ENCODE data around the gene CAMK1. TPM values are rescaled to one million over a fixed set of nuclear protein-coding genes. Genes with fewer than 3 reads are reported as not detected.

The CAMK1 gene
- total RNA-seq, 1 donor from 2014 or later: 19.3 TPM

DNA sequence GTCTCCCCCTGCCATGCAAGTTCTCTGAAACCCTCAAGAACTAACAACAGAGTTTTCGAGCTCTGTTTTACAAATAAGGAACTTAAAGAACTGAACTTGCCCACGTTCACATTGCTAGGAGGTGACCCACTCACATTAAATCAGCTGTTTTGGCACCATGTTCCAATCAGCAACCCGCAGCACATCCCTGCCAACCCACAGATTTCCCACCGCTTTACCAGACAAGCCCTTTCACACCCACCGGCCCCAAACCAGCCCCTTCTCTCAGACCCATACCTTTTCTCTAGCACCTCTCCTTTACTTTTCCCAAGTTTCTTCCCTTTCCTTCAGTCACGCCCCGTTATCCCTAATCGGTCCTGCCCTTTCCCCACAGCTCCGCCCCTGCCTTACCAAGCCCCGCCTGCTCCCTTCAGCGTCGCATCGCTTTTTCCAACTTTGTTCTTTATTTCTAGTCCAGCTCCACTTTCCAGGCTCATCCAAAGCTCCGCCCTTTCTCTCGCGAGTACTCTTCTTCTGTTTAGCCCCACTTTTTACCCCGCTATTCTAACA is 39.0 kb downstream of the CAMK1 start:
- no peaks in the 10 kb centered on the region for H3K9me3 Mint-ChIP-seq (ENCODE audit: low read depth)
- H3K27ac Mint-ChIP-seq (ENCODE audit: unreplicated experiment): peak overlapping the region; percentile 95
- peaks cover 28% of the 10 kb centered on the region for H3K4me1 Mint-ChIP-seq (ENCODE audit: low read depth)
- no peak for DNase-seq (ENCODE audit: low spot score)
- peaks cover 8% of the 10 kb centered on the region for H3K27me3 Mint-ChIP-seq (ENCODE audit: low read depth)
- H3K36me3 Mint-ChIP-seq (ENCODE audit: low read depth): peaks cover 4% of the 10 kb centered on the region
- H3K4me3 Mint-ChIP-seq (ENCODE audit: unreplicated experiment): peak overlapping the region; percentile 87
- TF ChIP-seq CTCF (IDR thresholded peaks at IDR 0.05): no peak

DNA sequence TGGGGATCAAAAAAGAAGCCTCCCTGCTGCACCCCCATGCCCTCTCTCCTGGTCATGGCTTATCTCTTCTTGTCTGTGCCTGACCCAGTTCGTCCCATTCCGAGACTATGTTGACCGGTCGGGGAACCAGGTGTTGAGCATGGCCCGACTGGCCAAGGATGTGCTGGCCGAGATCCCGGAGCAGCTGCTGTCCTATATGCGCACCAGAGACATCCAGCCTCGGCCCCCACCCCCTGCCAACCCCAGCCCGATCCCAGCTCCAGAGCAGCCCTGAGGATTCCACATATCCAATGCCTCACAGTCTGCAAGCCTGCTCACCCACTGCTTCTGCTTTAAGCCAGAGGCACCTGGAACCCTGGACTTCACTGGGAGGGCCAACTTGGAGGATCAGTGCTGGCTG is 40.3 kb downstream of the CAMK1 start:
- H3K4me1 Mint-ChIP-seq (ENCODE audit: low read depth): peaks cover 28% of the 10 kb centered on the region
- no peaks in the 10 kb centered on the region for H3K36me3 Mint-ChIP-seq (ENCODE audit: low read depth)
- H3K27ac Mint-ChIP-seq (ENCODE audit: unreplicated experiment): no peak overlapping the region
- TF ChIP-seq CTCF (IDR thresholded peaks at IDR 0.05): no peak
- peaks cover 11% of the 10 kb centered on the region for H3K27me3 Mint-ChIP-seq (ENCODE audit: low read depth)
- no peak for DNase-seq (ENCODE audit: low spot score)
- H3K4me3 Mint-ChIP-seq (ENCODE audit: unreplicated experiment): no peak overlapping the region
- H3K9me3 Mint-ChIP-seq (ENCODE audit: low read depth): no peaks in the 10 kb centered on the region

DNA sequence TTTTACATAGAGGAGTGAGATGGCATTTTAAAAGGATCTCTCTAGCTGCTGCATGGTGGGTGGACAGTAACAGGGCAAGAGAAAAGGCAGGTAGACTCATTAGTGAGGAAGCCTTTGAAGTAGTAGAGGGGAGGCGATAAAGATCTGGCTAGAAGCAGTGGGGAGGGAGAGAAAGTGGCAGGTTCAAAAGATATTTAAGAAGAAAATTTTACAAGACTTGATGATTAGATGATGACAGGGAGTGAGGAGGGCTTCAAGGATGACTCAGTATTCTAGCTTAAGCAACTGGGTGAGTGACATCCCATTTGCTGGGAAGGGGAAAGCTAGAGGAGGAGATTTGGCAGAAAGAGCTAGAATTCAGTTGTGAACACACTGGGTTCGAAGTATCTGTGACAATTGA is 42.0 kb downstream of the CAMK1 start:
- TF ChIP-seq CTCF (IDR thresholded peaks at IDR 0.05): no peak
- Mint-ChIP-seq H3K4me3 (ENCODE audit: unreplicated experiment) (no peak overlapping the region), H3K4me1 (ENCODE audit: low read depth) (peaks cover 14% of the 10 kb centered on the region), H3K27ac (ENCODE audit: unreplicated experiment) (no peak overlapping the region), H3K36me3 (ENCODE audit: low read depth) (no peaks in the 10 kb centered on the region), H3K27me3 (ENCODE audit: low read depth) (peaks cover 18% of the 10 kb centered on the region), H3K9me3 (ENCODE audit: low read depth) (no peaks in the 10 kb centered on the region)
- DNase-seq (ENCODE audit: low spot score): no peak

DNA sequence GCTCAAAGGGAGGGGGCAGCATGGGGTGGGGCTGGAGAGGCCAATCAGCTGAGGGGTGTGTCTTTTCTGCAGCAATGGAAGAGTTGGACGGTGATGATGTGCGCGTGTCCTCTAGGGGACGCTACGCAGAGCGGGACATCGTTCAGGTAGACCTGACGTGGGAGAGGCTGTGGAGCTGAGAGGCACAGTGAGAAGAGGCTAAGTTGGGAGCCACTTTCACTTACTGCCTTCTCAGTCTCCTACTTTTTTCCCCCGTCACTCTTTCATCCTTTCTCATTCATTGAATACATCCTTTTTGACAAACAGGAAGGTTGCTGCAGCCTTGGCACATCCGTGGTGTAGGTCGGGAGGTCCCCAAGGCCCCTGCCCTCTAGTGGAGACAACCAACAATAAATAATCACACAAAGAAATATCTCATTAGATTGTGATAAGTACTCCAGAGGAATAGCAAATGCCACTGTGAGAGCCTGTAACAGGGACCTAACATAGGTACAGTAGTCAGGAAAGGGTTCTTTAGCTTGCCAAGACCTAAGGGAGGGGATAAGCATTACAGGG is 42.6 kb downstream of the CAMK1 start:
- TF ChIP-seq CTCF (IDR thresholded peaks at IDR 0.05): peak; percentile 40
- H3K27ac Mint-ChIP-seq (ENCODE audit: unreplicated experiment): no peak overlapping the region

GRCh38 chr3:9725775-9726515 is 43.8 kb downstream of the CAMK1 start:
- no peaks in the 10 kb centered on the region for H3K36me3 Mint-ChIP-seq (ENCODE audit: low read depth)
- H3K27ac Mint-ChIP-seq (ENCODE audit: unreplicated experiment): no peak overlapping the region
- no peak overlapping the region for H3K4me3 Mint-ChIP-seq (ENCODE audit: unreplicated experiment)
- no peak for TF ChIP-seq CTCF (IDR thresholded peaks at IDR 0.05)
- DNase-seq (ENCODE audit: low spot score): no peak
- no peaks in the 10 kb centered on the region for H3K9me3 Mint-ChIP-seq (ENCODE audit: low read depth)
- H3K27me3 Mint-ChIP-seq (ENCODE audit: low read depth): peaks cover 31% of the 10 kb centered on the region
- peaks cover 9% of the 10 kb centered on the region for H3K4me1 Mint-ChIP-seq (ENCODE audit: low read depth)

More for the DNA sequence above, 42.6 kb downstream of the CAMK1 start:
- Mint-ChIP-seq H3K4me3 (ENCODE audit: unreplicated experiment) (no peak overlapping the region), H3K27me3 (ENCODE audit: low read depth) (peaks cover 24% of the 10 kb centered on the region), H3K36me3 (ENCODE audit: low read depth) (no peaks in the 10 kb centered on the region), H3K9me3 (ENCODE audit: low read depth) (no peaks in the 10 kb centered on the region), H3K4me1 (ENCODE audit: low read depth) (peaks cover 9% of the 10 kb centered on the region)
- DNase-seq (ENCODE audit: low spot score): no peak

Measured in chondrocyte (in vitro differentiated cells).